Endothelial cell of umbilical vein (primary cell): ENCODE data around the gene CXCR5.

Experiments
- EZH2 ChIP-seq: IDR thresholded peaks from 2 replicates; pipeline ENCODE4 v1.6.1; 2012; ENCODE audit warnings: borderline replicate concordance, low read depth, mild to moderate bottlenecking, moderate library complexity, low read length, inconsistent platforms; ENCODE audit not compliant: severe bottlenecking
- FOS ChIP-seq: IDR thresholded peaks from 2 replicates; pipeline ENCODE4 v1.6.1; 2011; ENCODE audit warnings: mild to moderate bottlenecking, low read length, moderate library complexity, borderline replicate concordance; ENCODE audit not compliant: insufficient read depth
- GATA2 ChIP-seq: IDR thresholded peaks from 2 replicates; pipeline ENCODE4 v1.7.0; 2011; ENCODE audit warnings: low read depth, mild to moderate bottlenecking, moderate library complexity, mixed read lengths, low read length; ENCODE audit not compliant: insufficient read length, insufficient read depth
- MAX ChIP-seq: IDR thresholded peaks from 2 replicates; pipeline ENCODE4 v1.6.1; 2011; ENCODE audit not compliant: insufficient read depth, insufficient read length
- MYC ChIP-seq: IDR thresholded peaks from one replicate; pipeline ENCODE4 v1.6.1; 2011; ENCODE audit warnings: mild to moderate bottlenecking, low read depth, low read length
- POLR2A ChIP-seq: IDR thresholded peaks from 2 replicates; pipeline ENCODE4 v1.6.1; 2012; ENCODE audit warnings: low read depth, mild to moderate bottlenecking, control low read depth, low read length
- POLR2AphosphoS5 ChIP-seq: IDR thresholded peaks from 2 replicates; pipeline ENCODE4 v1.6.1; 2012; ENCODE audit warnings: low read depth, mild to moderate bottlenecking, control low read depth, low read length, moderate library complexity; ENCODE audit not compliant: insufficient read depth
- TF ChIP-seq, protein P1 (sequence below), 2 donors: IDR thresholded peaks; 1 replicate in 1 of 2; 2 replicates in 1 of 2; pipeline ENCODE4 v1.5.1; 2011; ENCODE audit warnings: low read length in 2 of 2, mild to moderate bottlenecking in 2 of 2, moderate library complexity in 2 of 2, control low read depth in 1 of 2, inconsistent platforms in 1 of 2, low read depth in 1 of 2; ENCODE audit not compliant: insufficient read depth in 1 of 2; ENCODE audit errors: extremely low read depth in 1 of 2

DNA sequence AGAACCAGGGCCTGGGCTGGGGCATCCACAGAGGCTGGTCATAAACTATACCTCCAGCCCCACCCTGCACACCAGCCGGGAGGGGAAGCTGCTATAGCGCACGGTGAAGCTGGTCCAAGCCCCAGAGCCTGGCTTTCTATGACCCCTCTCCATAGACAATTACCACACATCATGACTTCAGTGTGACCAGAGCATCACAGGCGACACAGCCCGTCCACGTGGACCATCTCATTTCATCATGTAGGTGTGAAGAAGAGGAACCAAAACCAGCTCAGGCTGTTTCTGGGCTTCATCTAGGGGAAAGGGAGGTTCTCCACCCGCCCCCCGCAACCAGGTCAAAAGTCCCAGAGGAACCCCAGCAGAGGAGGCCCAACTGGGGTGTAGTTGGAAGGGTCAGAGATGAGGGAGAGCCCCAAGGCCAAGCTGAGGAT, 3.0 kb downstream of the CXCR5 start:
- TF ChIP-seq POLR2AphosphoS5 (no peak), MAX (no peak), POLR2A (no peak), MYC (no peak), EZH2 (no peak), GATA2 (no peak), FOS (no peak)
- TF ChIP-seq, protein P1, sequence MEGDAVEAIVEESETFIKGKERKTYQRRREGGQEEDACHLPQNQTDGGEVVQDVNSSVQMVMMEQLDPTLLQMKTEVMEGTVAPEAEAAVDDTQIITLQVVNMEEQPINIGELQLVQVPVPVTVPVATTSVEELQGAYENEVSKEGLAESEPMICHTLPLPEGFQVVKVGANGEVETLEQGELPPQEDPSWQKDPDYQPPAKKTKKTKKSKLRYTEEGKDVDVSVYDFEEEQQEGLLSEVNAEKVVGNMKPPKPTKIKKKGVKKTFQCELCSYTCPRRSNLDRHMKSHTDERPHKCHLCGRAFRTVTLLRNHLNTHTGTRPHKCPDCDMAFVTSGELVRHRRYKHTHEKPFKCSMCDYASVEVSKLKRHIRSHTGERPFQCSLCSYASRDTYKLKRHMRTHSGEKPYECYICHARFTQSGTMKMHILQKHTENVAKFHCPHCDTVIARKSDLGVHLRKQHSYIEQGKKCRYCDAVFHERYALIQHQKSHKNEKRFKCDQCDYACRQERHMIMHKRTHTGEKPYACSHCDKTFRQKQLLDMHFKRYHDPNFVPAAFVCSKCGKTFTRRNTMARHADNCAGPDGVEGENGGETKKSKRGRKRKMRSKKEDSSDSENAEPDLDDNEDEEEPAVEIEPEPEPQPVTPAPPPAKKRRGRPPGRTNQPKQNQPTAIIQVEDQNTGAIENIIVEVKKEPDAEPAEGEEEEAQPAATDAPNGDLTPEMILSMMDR (IDR thresholded peaks at IDR 0.05; ENCODE audit: extremely low read depth in 1 of 2, insufficient read depth in 1 of 2, low read depth in 1 of 2, low read length in 2 of 2): no peak
